Measurements from ENCODE around the gene LCOR.

The LCOR gene

DNA sequence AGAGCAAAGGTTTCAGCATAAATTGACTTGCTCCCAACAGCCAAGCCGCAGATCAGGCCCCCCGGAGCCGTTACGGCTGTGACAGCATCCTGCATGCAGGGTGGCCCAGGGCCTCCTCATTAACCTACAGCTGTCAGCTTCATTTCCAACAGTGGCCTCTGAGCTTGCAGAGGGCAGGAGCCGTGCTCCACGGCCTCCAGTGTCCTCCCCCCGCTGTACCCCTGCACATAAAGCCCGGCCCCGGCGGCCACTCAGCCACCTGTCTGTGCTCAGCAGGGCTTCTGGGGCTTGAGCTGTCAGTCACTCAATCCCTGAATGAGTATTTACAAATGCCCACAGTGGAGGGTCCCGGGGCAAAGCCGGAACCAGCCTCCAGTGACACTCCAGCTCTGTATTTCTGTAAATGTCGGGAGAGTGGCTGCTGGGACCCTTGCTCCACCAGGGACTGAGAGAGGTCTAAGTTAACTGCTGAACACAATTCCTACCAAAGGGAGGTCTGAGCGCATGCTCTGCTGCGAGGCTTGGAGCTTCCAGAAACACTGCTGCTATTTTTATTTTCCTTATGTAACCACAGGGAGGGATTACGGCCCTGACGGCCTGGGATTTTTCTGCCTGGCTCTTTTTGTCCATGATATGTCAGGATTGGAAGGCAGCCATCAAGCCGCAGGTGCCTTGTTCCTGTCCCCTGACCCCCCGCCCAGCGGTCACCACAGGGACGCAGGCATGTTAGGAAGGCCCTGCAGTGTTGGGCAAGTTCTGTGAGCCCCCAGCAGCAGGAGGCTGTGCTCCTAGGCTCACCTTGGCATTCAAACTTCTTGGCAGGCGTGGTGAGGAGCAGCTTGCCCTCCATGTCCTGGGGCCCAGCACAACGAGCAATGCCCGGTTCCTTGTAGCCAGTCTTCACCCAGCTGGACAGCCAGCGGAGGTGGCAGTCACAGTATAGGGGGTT is 188.6 kb downstream of the LCOR start:
- POLR2A ChIA-PET: no interaction called here
- no peak for DNase-seq (ENCODE audit: extremely low spot score)
- CTCF ChIA-PET: interaction anchor here (1.1 to 1.5 kb wide), 5 partner anchors 12 to 379 kb away, joined by 3 to 10 read pairs (median 3); no protein-coding TSS in a partner anchor
- TF ChIP-seq, protein P1, sequence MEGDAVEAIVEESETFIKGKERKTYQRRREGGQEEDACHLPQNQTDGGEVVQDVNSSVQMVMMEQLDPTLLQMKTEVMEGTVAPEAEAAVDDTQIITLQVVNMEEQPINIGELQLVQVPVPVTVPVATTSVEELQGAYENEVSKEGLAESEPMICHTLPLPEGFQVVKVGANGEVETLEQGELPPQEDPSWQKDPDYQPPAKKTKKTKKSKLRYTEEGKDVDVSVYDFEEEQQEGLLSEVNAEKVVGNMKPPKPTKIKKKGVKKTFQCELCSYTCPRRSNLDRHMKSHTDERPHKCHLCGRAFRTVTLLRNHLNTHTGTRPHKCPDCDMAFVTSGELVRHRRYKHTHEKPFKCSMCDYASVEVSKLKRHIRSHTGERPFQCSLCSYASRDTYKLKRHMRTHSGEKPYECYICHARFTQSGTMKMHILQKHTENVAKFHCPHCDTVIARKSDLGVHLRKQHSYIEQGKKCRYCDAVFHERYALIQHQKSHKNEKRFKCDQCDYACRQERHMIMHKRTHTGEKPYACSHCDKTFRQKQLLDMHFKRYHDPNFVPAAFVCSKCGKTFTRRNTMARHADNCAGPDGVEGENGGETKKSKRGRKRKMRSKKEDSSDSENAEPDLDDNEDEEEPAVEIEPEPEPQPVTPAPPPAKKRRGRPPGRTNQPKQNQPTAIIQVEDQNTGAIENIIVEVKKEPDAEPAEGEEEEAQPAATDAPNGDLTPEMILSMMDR (IDR thresholded peaks at IDR 0.05; ENCODE audit: control extremely low read depth, extremely low read depth, low read depth, missing control alignments): no peak

DNA sequence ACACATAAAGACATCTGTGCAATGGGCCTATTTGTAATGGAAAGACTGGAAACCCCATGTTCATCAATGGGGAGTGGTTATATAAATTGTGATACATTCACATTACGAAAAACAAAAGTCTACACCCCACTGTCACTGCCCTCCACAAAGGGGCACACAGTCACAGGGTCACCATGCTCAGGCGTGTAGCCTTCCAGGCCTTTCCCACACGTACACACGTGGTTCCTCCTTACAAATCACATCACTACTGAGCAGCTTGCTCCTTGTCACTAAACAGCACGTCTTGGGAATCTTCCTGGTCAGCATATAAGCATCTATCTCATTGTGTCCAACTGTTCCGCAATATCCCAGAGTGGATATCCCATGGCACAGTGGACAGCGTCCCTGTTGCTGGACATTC is 190.5 kb downstream of the LCOR start:
- DNase-seq (ENCODE audit: extremely low spot score): no peak
- TF ChIP-seq, protein P1 (IDR thresholded peaks at IDR 0.05; ENCODE audit: control extremely low read depth, extremely low read depth, low read depth, missing control alignments): no peak
- CTCF ChIA-PET: interaction anchor here (3.7 to 4.0 kb wide), 2 partner anchors 112 to 188 kb away, joined by 16 to 30 read pairs; no protein-coding TSS in a partner anchor
- POLR2A ChIA-PET: no interaction called here

DNA sequence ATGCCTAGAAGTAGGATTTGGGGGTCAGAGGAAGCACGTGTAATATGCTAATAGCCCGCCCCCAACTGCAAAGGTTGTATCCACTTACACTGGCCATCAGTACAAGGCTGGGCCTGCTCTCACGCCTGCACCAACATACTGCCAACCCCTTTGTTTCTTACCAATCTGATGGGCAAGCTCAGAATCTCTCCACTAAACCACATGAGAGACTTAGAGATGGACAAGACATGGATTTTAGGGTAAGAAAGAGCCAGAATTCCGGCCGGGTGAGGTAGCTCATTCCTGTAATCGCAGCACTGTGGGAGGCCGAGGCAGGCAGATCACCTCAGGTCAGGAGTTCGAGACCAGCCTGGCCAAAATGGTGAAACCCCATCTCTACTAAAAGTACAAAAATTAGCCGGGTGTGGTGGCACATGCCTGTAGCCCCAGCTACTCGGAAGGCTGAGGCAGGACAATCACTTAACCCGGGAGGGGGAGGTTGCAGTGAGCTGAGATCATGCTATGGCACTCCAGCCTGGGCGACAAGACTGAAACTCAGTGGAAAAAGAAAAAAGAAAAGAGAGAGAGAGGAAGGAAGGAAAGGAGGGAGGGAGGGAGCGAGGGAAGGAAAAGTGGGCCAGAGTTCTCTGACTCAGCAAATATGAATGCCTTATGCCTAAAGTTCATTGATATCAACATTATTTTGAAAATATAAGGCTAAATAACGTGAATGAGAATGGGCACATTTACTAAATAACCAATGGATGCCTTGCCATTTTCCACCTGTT is 191.5 kb downstream of the LCOR start:
- ChIA-PET CTCF (interaction anchor here (1.5 to 6.2 kb wide), 10 partner anchors 9 to 383 kb away, joined by 5 to 136 read pairs (median 8); no protein-coding TSS in a partner anchor), POLR2A (no interaction called here)
- TF ChIP-seq, protein P1 (IDR thresholded peaks at IDR 0.05; ENCODE audit: control extremely low read depth, extremely low read depth, low read depth, missing control alignments): no peak
- DNase-seq (ENCODE audit: extremely low spot score): no peak

DNA sequence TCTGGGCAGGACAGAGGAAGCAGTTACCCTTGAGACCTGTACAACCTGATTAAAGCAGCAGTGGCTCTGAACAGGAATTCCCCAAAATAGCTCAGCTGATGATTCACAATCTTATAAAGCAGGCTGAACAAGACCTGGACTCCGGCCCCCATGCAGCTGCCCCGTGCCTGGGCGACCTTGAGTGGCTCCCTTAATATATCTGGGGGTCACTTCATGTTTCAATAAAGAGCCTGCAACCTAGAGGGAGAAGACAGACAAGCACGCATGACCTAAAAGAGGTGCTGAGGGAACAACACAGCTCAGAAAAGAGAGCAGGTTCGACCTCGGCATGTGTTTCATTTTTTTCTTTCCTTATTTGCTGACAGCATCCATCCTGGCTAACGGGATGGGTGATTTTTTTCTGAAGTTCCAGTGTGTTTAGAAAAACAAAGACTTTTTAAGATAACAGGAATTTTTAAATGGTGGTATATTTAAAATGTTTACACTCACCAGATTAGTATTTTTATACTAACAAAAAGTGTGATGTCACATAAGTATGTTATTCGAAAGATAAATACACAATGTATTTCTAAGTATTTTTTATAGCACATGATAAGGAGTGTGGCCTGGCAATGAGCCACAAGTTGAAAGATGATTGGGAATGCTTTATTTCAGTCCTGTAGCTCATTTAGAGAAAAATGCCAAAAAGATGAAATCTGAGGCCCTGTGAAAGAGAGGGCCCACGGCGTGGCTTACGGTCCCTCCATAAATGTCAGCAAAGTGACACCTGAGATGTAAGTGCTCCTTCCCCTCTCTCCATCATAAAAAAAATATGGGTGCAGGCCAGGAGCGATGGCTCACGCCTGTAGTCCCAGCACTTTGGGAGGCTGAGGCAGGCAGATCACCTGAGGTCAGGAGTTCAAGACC is 192.3 kb downstream of the LCOR start:
- TF ChIP-seq, protein P1 (IDR thresholded peaks at IDR 0.05; ENCODE audit: control extremely low read depth, extremely low read depth, low read depth, missing control alignments): no peak
- ChIA-PET CTCF (interaction anchor here (0.7 to 6.2 kb wide), 51 partner anchors 7 to 631 kb away, joined by 3 to 136 read pairs (median 5); no protein-coding TSS in a partner anchor), POLR2A (no interaction called here)
- peak; percentile 54 for DNase-seq (ENCODE audit: extremely low spot score)

DNA sequence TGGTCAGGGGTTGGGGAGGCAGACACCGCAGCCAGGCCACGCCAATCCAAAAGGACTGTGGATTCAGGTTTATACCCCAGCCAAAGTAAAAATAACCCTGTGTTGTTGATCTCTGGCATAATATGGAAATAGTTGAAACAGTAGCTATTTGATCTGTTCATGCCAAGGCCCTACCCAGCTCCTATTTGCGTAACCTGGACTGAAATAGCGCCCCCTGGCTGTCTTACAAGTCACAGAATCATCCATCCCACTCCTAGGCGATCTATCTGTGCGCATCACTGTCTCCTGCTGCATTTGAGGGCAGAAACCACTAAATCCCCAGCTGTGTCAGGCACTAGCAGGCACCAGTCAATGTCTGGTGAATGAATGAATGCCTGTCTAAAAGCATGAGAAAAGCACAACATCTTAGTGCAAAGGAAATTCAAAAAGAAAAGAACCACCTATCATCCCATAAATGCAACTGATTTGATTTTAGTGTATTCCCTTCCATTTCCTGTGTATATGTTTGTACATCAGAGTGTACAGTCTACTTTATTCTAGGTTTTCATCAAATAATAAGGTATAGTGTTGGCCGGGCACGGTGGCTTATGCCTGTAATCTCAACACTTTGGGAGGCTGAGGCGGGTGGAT is 193.6 kb downstream of the LCOR start:
- ChIA-PET POLR2A (interaction anchor here (0.7 kb wide), 1 partner anchor 759 kb away, joined by 3 read pairs; no protein-coding TSS in a partner anchor), CTCF (interaction anchor here (0.6 to 6.2 kb wide), 66 partner anchors 9 to 655 kb away, joined by 3 to 136 read pairs (median 4); no protein-coding TSS in a partner anchor)
- TF ChIP-seq, protein P1 (IDR thresholded peaks at IDR 0.05; ENCODE audit: control extremely low read depth, extremely low read depth, low read depth, missing control alignments): peak; percentile 44
- DNase-seq (ENCODE audit: extremely low spot score): peak; percentile 70
